NT2/D1 (cell line): ENCODE data around the gene B3GALT6.

Experiments
- SUZ12 ChIP-seq: IDR thresholded peaks from 2 replicates; pipeline ENCODE4 v1.6.1; 2011; ENCODE audit not compliant: insufficient read length, insufficient read depth; ENCODE audit errors: extremely low read depth
- YY1 ChIP-seq: IDR thresholded peaks from 2 replicates; pipeline ENCODE4 v1.6.1; 2011; ENCODE audit not compliant: insufficient read length, insufficient read depth

GRCh38 chr1:1268284-1268682 lies 36.2 kb downstream of the B3GALT6 start:
- TF ChIP-seq SUZ12, result no peak
- TF ChIP-seq YY1, result no peak
